Hepatocyte (in vitro differentiated cells): ENCODE data around the gene GTPBP8. TPM values are rescaled to one million over a fixed set of nuclear protein-coding genes. Genes with fewer than 3 reads are reported as not detected.

Experiments
- DNase-seq: peaks from one replicate; pipeline ENCODE4 v3.0.0-alpha.2; 2016; ENCODE audit warnings: low spot score
- H2AFZ ChIP-seq: fragments of 200-600 bp; sonication (generic); 2 replicates; pipeline ENCODE4 v1.6.0; 2016; ENCODE audit warnings: antibody characterized with exemption, mild to moderate bottlenecking
- H3K27ac ChIP-seq: fragments of 200-600 bp; sonication (generic); 2 replicates; pipeline ENCODE4 v1.5.1; 2016; ENCODE audit warnings: mild to moderate bottlenecking
- H3K27me3 ChIP-seq: fragments of 200-600 bp; sonication (generic); 2 replicates; pipeline ENCODE4 v1.6.1; 2016
- H3K36me3 ChIP-seq: fragments of 200-600 bp; sonication (generic); replicated peaks from 2 replicates; pipeline ENCODE4 v1.5.1; 2016; ENCODE audit warnings: low read depth; ENCODE audit not compliant: insufficient read depth
- H3K4me1 ChIP-seq: fragments of 200-600 bp; sonication (generic); 2 replicates; pipeline ENCODE4 v1.5.1; 2016; ENCODE audit warnings: mild to moderate bottlenecking, moderate library complexity; ENCODE audit not compliant: insufficient read depth
- H3K4me2 ChIP-seq: fragments of 200-600 bp; sonication (generic); 2 replicates; pipeline ENCODE4 v1.6.0; 2016
- H3K4me3 ChIP-seq: fragments of 200-600 bp; sonication (generic); 2 replicates; pipeline ENCODE4 v1.5.1; 2016; ENCODE audit warnings: mild to moderate bottlenecking
- H3K79me2 ChIP-seq: fragments of 200-600 bp; sonication (generic); 2 replicates; pipeline ENCODE4 v1.6.0; 2017; ENCODE audit warnings: mild to moderate bottlenecking
- H3K9me2 ChIP-seq: fragments of 200-600 bp; sonication (generic); replicated peaks from 2 replicates; pipeline ENCODE4 v1.6.0; 2017; ENCODE audit warnings: mild to moderate bottlenecking; ENCODE audit not compliant: insufficient read depth
- H3K9me3 ChIP-seq: fragments of 200-600 bp; sonication (generic); 2 replicates; pipeline ENCODE4 v1.5.1; 2016; ENCODE audit warnings: low read depth, mild to moderate bottlenecking
- H4K20me1 ChIP-seq: fragments of 200-600 bp; sonication (generic); 2 replicates; pipeline ENCODE4 v1.6.0; 2016; ENCODE audit warnings: mild to moderate bottlenecking; ENCODE audit not compliant: insufficient read depth, poor library complexity, severe bottlenecking
- CTCF ChIP-seq: fragments of 200-600 bp; sonication (generic); IDR thresholded peaks from 2 replicates; pipeline ENCODE4 v1.5.1; 2016; ENCODE audit warnings: antibody characterized with exemption, mild to moderate bottlenecking; ENCODE audit not compliant: poor library complexity
- EZH2 ChIP-seq: fragments of 200-600 bp; sonication (generic); IDR thresholded peaks from 2 replicates; pipeline ENCODE4 v1.6.1; 2016; ENCODE audit warnings: antibody characterized with exemption, mild to moderate bottlenecking, borderline replicate concordance
- EZH2phosphoT487 ChIP-seq: fragments of 200-600 bp; sonication (generic); IDR thresholded peaks from one replicate; pipeline ENCODE4 v1.6.1; 2018; ENCODE audit warnings: antibody characterized with exemption, mild to moderate bottlenecking, low read depth, moderate library complexity; ENCODE audit not compliant: unreplicated experiment, severe bottlenecking
- WGBS: methylation state at CpG from one replicate; pipeline ENCODE4 v1.1.6; 2016; ENCODE audit warnings: low lambda C conversion rate; ENCODE audit errors: missing lambda C conversion rate; 5-methylcytosine and 5-hydroxymethylcytosine counted together
- polyA plus RNA-seq: library from polyadenylated mRNA; unstranded; fragments of >200 nt; fragmentation: Nextera tagmentation; extraction: Ambion mirVana; gene quantifications from 2 replicates; pipeline ENCODE4 v1.2.1, GENCODE V29; 2016
- total RNA-seq: library from RNA; depleted of rRNA; stranded (reverse); fragments of >200 nt; gene quantifications from 2 replicates; pipeline ENCODE4 v1.2.3, GENCODE V29; 2014

Gene GTPBP8
- total and polyA plus RNA-seq, 2 experiments from 2014 or later = 11.8 to 19.1 TPM

DNA sequence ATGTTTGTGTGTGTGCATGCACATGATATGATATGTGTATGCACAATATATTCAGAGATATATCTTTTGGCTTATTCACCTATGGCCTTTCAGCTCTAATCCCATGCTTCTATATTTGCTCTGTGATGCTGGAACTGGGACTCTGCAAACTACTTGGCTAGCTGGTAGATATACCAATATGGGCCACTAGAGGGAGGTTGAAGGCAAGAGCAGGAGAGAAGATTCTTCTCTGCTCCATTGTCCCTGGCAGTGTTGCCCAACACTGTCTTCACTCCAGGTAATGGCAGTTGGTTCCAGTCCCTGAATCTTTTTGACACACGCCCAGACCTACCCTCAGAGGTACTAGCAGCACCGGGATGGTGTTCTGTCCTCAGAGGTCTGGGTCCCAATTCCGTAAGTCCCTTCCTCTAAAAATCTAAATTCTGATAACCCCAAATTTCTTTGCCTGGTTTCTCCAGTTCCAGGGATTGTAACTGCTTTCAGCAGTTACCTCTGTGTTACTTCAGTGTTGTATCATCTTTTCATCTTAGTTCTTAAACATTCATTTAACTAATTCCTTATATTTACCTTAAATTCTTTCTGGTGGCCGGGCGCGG is 44.7 kb downstream of the GTPBP8 start:
- 73% methylated on average over 6 of the region's 6 CpGs for WGBS
- H3K4me3 ChIP-seq = no peak overlapping the region
- no peaks in the 10 kb centered on the region for H3K79me2 ChIP-seq
- H3K27ac ChIP-seq = no peak overlapping the region
- peak; percentile 80 for DNase-seq
- no peaks in the 10 kb centered on the region for H3K27me3 ChIP-seq
- no peaks in the 10 kb centered on the region for H3K9me3 ChIP-seq
- no peaks in the 10 kb centered on the region for H3K9me2 ChIP-seq
- no peaks in the 10 kb centered on the region for H3K36me3 ChIP-seq
- TF ChIP-seq EZH2 (no peak), CTCF (peak; percentile 64)
- H2AFZ ChIP-seq = no peak overlapping the region
- no peaks in the 10 kb centered on the region for H3K4me1 ChIP-seq
- no peak overlapping the region for H3K4me2 ChIP-seq
- no peaks in the 10 kb centered on the region for H4K20me1 ChIP-seq

DNA sequence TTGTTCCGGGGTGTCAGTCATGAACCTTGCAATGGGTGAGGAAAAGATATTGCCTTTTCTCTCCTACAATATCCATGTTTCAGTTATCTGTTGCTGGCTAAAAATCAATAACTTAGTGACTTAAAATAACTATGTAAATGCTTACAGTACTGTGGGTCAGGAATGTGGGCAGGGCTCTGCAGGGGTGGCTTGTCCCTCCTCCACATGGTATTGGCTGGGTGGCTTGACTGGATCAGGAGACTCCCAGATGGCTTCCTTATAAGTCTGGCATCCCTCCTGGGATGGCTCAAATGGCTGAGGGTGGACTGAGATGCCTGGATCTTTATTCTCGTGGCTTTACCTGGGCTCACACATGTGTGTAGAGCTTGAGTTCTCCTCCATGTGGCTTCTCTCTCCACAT is 47.5 kb downstream of the GTPBP8 start:
- no peak for TF ChIP-seq CTCF
- no peak for TF ChIP-seq EZH2
- TF ChIP-seq EZH2phosphoT487 = no peak
- Histone ChIP-seq H3K4me1 (no peaks in the 10 kb centered on the region), H3K27me3 (no peaks in the 10 kb centered on the region), H3K27ac (no peak overlapping the region), H3K9me2 (no peaks in the 10 kb centered on the region), H3K36me3 (no peaks in the 10 kb centered on the region), H3K4me2 (no peak overlapping the region), H3K4me3 (no peak overlapping the region), H2AFZ (no peak overlapping the region), H3K9me3 (no peaks in the 10 kb centered on the region), H3K79me2 (no peaks in the 10 kb centered on the region), H4K20me1 (no peaks in the 10 kb centered on the region)
- WGBS = 93% methylated on average over 2 of the region's 2 CpGs
- no peak for DNase-seq

GRCh38 chr3:113039546-113039945 is 48.8 kb downstream of the GTPBP8 start:
- H3K36me3 ChIP-seq = no peaks in the 10 kb centered on the region
- H3K4me3 ChIP-seq = no peak overlapping the region
- no peaks in the 10 kb centered on the region for H4K20me1 ChIP-seq
- no peak for DNase-seq
- no peak overlapping the region for H2AFZ ChIP-seq
- no peaks in the 10 kb centered on the region for H3K27me3 ChIP-seq
- 94% methylated on average over 5 of the region's 5 CpGs for WGBS
- no peaks in the 10 kb centered on the region for H3K9me2 ChIP-seq
- H3K79me2 ChIP-seq = no peaks in the 10 kb centered on the region
- no peak overlapping the region for H3K4me2 ChIP-seq
- no peak overlapping the region for H3K27ac ChIP-seq
- TF ChIP-seq CTCF = no peak
- no peak for TF ChIP-seq EZH2
- no peak for TF ChIP-seq EZH2phosphoT487
- H3K4me1 ChIP-seq = no peaks in the 10 kb centered on the region
- H3K9me3 ChIP-seq = no peaks in the 10 kb centered on the region

GRCh38 chr3:113040231-113040630 is 49.4 kb downstream of the GTPBP8 start:
- H3K9me2 ChIP-seq = no peaks in the 10 kb centered on the region
- no peak overlapping the region for H3K4me3 ChIP-seq
- no peak for DNase-seq
- 58% methylated on average over 4 of the region's 4 CpGs for WGBS
- no peaks in the 10 kb centered on the region for H3K9me3 ChIP-seq
- H2AFZ ChIP-seq = no peak overlapping the region
- no peaks in the 10 kb centered on the region for H3K4me1 ChIP-seq
- TF ChIP-seq EZH2phosphoT487 = no peak
- no peak for TF ChIP-seq EZH2
- TF ChIP-seq CTCF = no peak
- no peak overlapping the region for H3K4me2 ChIP-seq
- no peak overlapping the region for H3K27ac ChIP-seq
- H3K36me3 ChIP-seq = no peaks in the 10 kb centered on the region
- no peaks in the 10 kb centered on the region for H4K20me1 ChIP-seq
- H3K27me3 ChIP-seq = no peaks in the 10 kb centered on the region
- H3K79me2 ChIP-seq = no peaks in the 10 kb centered on the region
